ENCODE measurements around the gene SH3PXD2A. TPM values are rescaled to one million over a fixed set of nuclear protein-coding genes. Genes with fewer than 3 reads are reported as not detected.

The SH3PXD2A gene
- total RNA-seq, 1 experiment from 2014 or later = 13.4 TPM

- H3K36me3 ChIP-seq = no peaks in the 10 kb centered on the region
- H3K4me1 ChIP-seq (replicated peaks) = peaks cover 18% of the 10 kb centered on the region
- H3K27ac ChIP-seq = no peak overlapping the region
- no peaks in the 10 kb centered on the region for H3K9me3 ChIP-seq (replicated peaks)
- no peak overlapping the region for H3K4me3 ChIP-seq
- peaks cover 9% of the 10 kb centered on the region; the same call in 1 of the 2 replicates for H3K27me3 ChIP-seq (replicated peaks)
- no peak for DNase-seq (ENCODE audit: low read depth in 1 of 2, low spot score in 2 of 2)
Measured at GRCh38 chr10:103691723-103692435, 163.5 kb downstream of the SH3PXD2A start.

- peaks cover 9% of the 10 kb centered on the region; the same call in 1 of the 2 replicates for H3K27me3 ChIP-seq (replicated peaks)
- no peaks in the 10 kb centered on the region for H3K9me3 ChIP-seq (replicated peaks)
- H3K27ac ChIP-seq = no peak overlapping the region
- no peak for DNase-seq (ENCODE audit: low read depth in 1 of 2, low spot score in 2 of 2)
- H3K4me3 ChIP-seq = no peak overlapping the region
- H3K4me1 ChIP-seq (replicated peaks) = peaks cover 12% of the 10 kb centered on the region
- no peaks in the 10 kb centered on the region for H3K36me3 ChIP-seq
Measured at GRCh38 chr10:103691267-103691666, 164.1 kb downstream of the SH3PXD2A start.

- no peak overlapping the region for H3K27ac ChIP-seq
Measured at GRCh38 chr10:103690281-103690680, 165.1 kb downstream of the SH3PXD2A start.

GRCh38 chr10:103688491-103688890, 166.9 kb downstream of the SH3PXD2A start:
- no peaks in the 10 kb centered on the region for H3K9me3 ChIP-seq (replicated peaks)
- no peaks in the 10 kb centered on the region for H3K36me3 ChIP-seq
- H3K4me1 ChIP-seq (replicated peaks) = peaks cover 5% of the 10 kb centered on the region; the same call in 1 of the 2 replicates
- no peak overlapping the region for H3K27ac ChIP-seq
- H3K27me3 ChIP-seq (replicated peaks) = peaks cover 8% of the 10 kb centered on the region; the same call in 1 of the 2 replicates
- DNase-seq (ENCODE audit: low read depth in 1 of 2, low spot score in 2 of 2) = no peak
- H3K4me3 ChIP-seq = no peak overlapping the region

More at GRCh38 chr10:103690281-103690680, 165.1 kb downstream of the SH3PXD2A start:
- Histone ChIP-seq H3K4me3 (no peak overlapping the region), H3K9me3 (replicated peaks) (no peaks in the 10 kb centered on the region), H3K27me3 (replicated peaks) (peaks cover 9% of the 10 kb centered on the region; the same call in 1 of the 2 replicates), H3K36me3 (no peaks in the 10 kb centered on the region), H3K4me1 (replicated peaks) (peaks cover 5% of the 10 kb centered on the region; the same call in 1 of the 2 replicates)
- no peak for DNase-seq (ENCODE audit: low read depth in 1 of 2, low spot score in 2 of 2)

GRCh38 chr10:103687718-103688117, 167.7 kb downstream of the SH3PXD2A start:
- Histone ChIP-seq H3K27me3 (replicated peaks) (peaks cover 3% of the 10 kb centered on the region; the same call in 1 of the 2 replicates), H3K4me3 (no peak overlapping the region), H3K27ac (no peak overlapping the region), H3K36me3 (no peaks in the 10 kb centered on the region), H3K9me3 (replicated peaks) (no peaks in the 10 kb centered on the region), H3K4me1 (replicated peaks) (peaks cover 3% of the 10 kb centered on the region; the same call in 1 of the 2 replicates)
- DNase-seq (ENCODE audit: low read depth in 1 of 2, low spot score in 2 of 2) = no peak

- no peak overlapping the region for H3K27ac ChIP-seq
- H3K27me3 ChIP-seq (replicated peaks) = no peaks in the 10 kb centered on the region
- H3K4me3 ChIP-seq = no peak overlapping the region
- no peak for DNase-seq (ENCODE audit: low read depth in 1 of 2, low spot score in 2 of 2)
- no peaks in the 10 kb centered on the region for H3K36me3 ChIP-seq
- H3K4me1 ChIP-seq (replicated peaks) = no peaks in the 10 kb centered on the region
- H3K9me3 ChIP-seq (replicated peaks) = no peaks in the 10 kb centered on the region
Measured at GRCh38 chr10:103687172-103687571, 168.2 kb downstream of the SH3PXD2A start.

GRCh38 chr10:103685880-103686669, 169.3 kb downstream of the SH3PXD2A start:
- no peak overlapping the region for H3K4me3 ChIP-seq
- no peak overlapping the region for H3K27ac ChIP-seq
- H3K27me3 ChIP-seq (replicated peaks) = no peaks in the 10 kb centered on the region
- H3K9me3 ChIP-seq (replicated peaks) = no peaks in the 10 kb centered on the region
- DNase-seq (ENCODE audit: low read depth in 1 of 2, low spot score in 2 of 2) = peak; percentile 64 to 78
- H3K36me3 ChIP-seq = no peaks in the 10 kb centered on the region
- no peaks in the 10 kb centered on the region for H3K4me1 ChIP-seq (replicated peaks)

- no peak overlapping the region for H3K27ac ChIP-seq
- DNase-seq (ENCODE audit: low read depth in 1 of 2, low spot score in 2 of 2) = no peak
- H3K36me3 ChIP-seq = no peaks in the 10 kb centered on the region
- no peaks in the 10 kb centered on the region for H3K9me3 ChIP-seq (replicated peaks)
- H3K27me3 ChIP-seq (replicated peaks) = no peaks in the 10 kb centered on the region
- H3K4me1 ChIP-seq (replicated peaks) = no peaks in the 10 kb centered on the region
- H3K4me3 ChIP-seq = no peak overlapping the region
Measured at GRCh38 chr10:103683851-103684250, 171.5 kb downstream of the SH3PXD2A start.

GRCh38 chr10:103682631-103683030, 172.7 kb downstream of the SH3PXD2A start:
- no peak for DNase-seq (ENCODE audit: low read depth in 1 of 2, low spot score in 2 of 2)
- Histone ChIP-seq H3K27me3 (replicated peaks) (no peaks in the 10 kb centered on the region), H3K9me3 (replicated peaks) (no peaks in the 10 kb centered on the region), H3K4me3 (no peak overlapping the region), H3K27ac (no peak overlapping the region), H3K4me1 (replicated peaks) (peaks cover 11% of the 10 kb centered on the region), H3K36me3 (no peaks in the 10 kb centered on the region)

GRCh38 chr10:103681617-103682399, 173.6 kb downstream of the SH3PXD2A start:
- no peaks in the 10 kb centered on the region for H3K36me3 ChIP-seq
- no peaks in the 10 kb centered on the region for H3K27me3 ChIP-seq (replicated peaks)
- no peak overlapping the region for H3K27ac ChIP-seq
- H3K4me3 ChIP-seq = no peak overlapping the region
- no peak for DNase-seq (ENCODE audit: low read depth in 1 of 2, low spot score in 2 of 2)
- H3K9me3 ChIP-seq (replicated peaks) = no peaks in the 10 kb centered on the region
- H3K4me1 ChIP-seq (replicated peaks) = peaks cover 19% of the 10 kb centered on the region

- Histone ChIP-seq H3K9me3 (replicated peaks) (no peaks in the 10 kb centered on the region), H3K4me3 (no peak overlapping the region), H3K27me3 (replicated peaks) (no peaks in the 10 kb centered on the region), H3K4me1 (replicated peaks) (peaks cover 29% of the 10 kb centered on the region), H3K27ac (no peak overlapping the region), H3K36me3 (no peaks in the 10 kb centered on the region)
- no peak for DNase-seq (ENCODE audit: low read depth in 1 of 2, low spot score in 2 of 2)
Measured at GRCh38 chr10:103680869-103681236, 174.5 kb downstream of the SH3PXD2A start.

GRCh38 chr10:103679096-103679790, 176.1 kb downstream of the SH3PXD2A start:
- Histone ChIP-seq H3K9me3 (replicated peaks) (no peaks in the 10 kb centered on the region), H3K27me3 (replicated peaks) (no peaks in the 10 kb centered on the region), H3K4me1 (replicated peaks) (peaks cover 34% of the 10 kb centered on the region), H3K4me3 (no peak overlapping the region), H3K27ac (no peak overlapping the region), H3K36me3 (no peaks in the 10 kb centered on the region)
- DNase-seq (ENCODE audit: low read depth in 1 of 2, low spot score in 2 of 2) = no peak

GRCh38 chr10:103678178-103678526, 177.2 kb downstream of the SH3PXD2A start:
- Histone ChIP-seq H3K4me3 (peak overlapping the region; percentile 41), H3K27me3 (replicated peaks) (no peaks in the 10 kb centered on the region), H3K27ac (peak overlapping the region; percentile 81), H3K36me3 (no peaks in the 10 kb centered on the region), H3K4me1 (replicated peaks) (peaks cover 34% of the 10 kb centered on the region), H3K9me3 (replicated peaks) (no peaks in the 10 kb centered on the region)
- peak; percentile 90 to 97 for DNase-seq (ENCODE audit: low read depth in 1 of 2, low spot score in 2 of 2)
